Measurements from ENCODE around the gene PPP2R5C.

DNA sequence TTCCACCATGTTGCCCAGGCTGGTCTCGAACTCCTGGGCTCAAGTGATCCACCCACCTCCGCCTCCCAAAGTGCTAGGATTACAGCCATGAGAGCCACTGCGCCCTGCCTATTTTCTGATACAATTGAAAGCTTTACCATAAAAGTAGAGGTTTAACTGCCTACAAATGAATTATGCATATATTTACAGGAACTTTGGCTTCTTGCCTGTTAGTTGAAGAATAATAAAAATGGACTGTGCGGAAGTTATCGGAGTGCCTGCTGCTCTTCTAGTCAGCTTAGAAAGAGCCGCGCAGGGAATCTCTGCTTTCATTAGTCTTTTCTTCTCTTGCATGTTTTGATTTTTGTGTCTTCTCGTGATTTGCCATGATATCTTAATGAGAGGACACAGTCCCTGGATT is 34.5 kb downstream of the PPP2R5C start:
- TF ChIP-seq, protein P1, sequence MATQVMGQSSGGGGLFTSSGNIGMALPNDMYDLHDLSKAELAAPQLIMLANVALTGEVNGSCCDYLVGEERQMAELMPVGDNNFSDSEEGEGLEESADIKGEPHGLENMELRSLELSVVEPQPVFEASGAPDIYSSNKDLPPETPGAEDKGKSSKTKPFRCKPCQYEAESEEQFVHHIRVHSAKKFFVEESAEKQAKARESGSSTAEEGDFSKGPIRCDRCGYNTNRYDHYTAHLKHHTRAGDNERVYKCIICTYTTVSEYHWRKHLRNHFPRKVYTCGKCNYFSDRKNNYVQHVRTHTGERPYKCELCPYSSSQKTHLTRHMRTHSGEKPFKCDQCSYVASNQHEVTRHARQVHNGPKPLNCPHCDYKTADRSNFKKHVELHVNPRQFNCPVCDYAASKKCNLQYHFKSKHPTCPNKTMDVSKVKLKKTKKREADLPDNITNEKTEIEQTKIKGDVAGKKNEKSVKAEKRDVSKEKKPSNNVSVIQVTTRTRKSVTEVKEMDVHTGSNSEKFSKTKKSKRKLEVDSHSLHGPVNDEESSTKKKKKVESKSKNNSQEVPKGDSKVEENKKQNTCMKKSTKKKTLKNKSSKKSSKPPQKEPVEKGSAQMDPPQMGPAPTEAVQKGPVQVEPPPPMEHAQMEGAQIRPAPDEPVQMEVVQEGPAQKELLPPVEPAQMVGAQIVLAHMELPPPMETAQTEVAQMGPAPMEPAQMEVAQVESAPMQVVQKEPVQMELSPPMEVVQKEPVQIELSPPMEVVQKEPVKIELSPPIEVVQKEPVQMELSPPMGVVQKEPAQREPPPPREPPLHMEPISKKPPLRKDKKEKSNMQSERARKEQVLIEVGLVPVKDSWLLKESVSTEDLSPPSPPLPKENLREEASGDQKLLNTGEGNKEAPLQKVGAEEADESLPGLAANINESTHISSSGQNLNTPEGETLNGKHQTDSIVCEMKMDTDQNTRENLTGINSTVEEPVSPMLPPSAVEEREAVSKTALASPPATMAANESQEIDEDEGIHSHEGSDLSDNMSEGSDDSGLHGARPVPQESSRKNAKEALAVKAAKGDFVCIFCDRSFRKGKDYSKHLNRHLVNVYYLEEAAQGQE (IDR thresholded peaks at IDR 0.05; ENCODE audit: insufficient read depth in 1 of 2, low read depth in 2 of 2, low read length in 1 of 2), result no peak
- TF ChIP-seq, protein P2, sequence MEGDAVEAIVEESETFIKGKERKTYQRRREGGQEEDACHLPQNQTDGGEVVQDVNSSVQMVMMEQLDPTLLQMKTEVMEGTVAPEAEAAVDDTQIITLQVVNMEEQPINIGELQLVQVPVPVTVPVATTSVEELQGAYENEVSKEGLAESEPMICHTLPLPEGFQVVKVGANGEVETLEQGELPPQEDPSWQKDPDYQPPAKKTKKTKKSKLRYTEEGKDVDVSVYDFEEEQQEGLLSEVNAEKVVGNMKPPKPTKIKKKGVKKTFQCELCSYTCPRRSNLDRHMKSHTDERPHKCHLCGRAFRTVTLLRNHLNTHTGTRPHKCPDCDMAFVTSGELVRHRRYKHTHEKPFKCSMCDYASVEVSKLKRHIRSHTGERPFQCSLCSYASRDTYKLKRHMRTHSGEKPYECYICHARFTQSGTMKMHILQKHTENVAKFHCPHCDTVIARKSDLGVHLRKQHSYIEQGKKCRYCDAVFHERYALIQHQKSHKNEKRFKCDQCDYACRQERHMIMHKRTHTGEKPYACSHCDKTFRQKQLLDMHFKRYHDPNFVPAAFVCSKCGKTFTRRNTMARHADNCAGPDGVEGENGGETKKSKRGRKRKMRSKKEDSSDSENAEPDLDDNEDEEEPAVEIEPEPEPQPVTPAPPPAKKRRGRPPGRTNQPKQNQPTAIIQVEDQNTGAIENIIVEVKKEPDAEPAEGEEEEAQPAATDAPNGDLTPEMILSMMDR (IDR thresholded peaks at IDR 0.05), result no peak
- TF ChIP-seq TCF7L2 (IDR thresholded peaks at IDR 0.05; ENCODE audit: low read depth, low read length) (no peak), POLR2AphosphoS5 (IDR thresholded peaks at IDR 0.05; ENCODE audit: low read depth, low read length) (no peak), SIN3A (IDR thresholded peaks at IDR 0.05; ENCODE audit: borderline replicate concordance, insufficient read depth, low read depth, low read length) (no peak)
